ENCODE data around the gene WRAP53. TPM values are rescaled to one million over a fixed set of nuclear protein-coding genes. Genes with fewer than 3 reads are reported as not detected.

The WRAP53 gene
- total and polyA plus RNA-seq, 7 donors: 4.5 to 14.4 (median 6.5) TPM

GRCh38 chr17:7676533-7676932 is 11.7 kb upstream of the WRAP53 start:
- Histone ChIP-seq H3K9me3 (peaks cover 9% of the 10 kb centered on the region), H3K36me3 (ENCODE audit: insufficient read depth in 1 of 2, low read depth in 1 of 2) (peaks cover 13 to 50% of the 10 kb centered on the region in 2 donors), H3K27ac (no peak overlapping the region), H3K4me3 (no peak overlapping the region), H3K27me3 (ENCODE audit: insufficient read depth in 3 of 3, low read length in 2 of 3) (no peaks in the 10 kb centered on the region), H3K4me1 (no peaks in the 10 kb centered on the region)
- no peak for ATAC-seq
- intact Hi-C loops (cut with DNase I): no loop called here
- DNase-seq: no peak
- TF ChIP-seq CTCF (IDR thresholded peaks at IDR 0.05): no peak
- 77 to 82% (median 78%) methylated on average over 5 of the region's 5 CpGs for WGBS, 3 donors

- H3K27ac ChIP-seq: no peak overlapping the region
- WGBS, 3 donors: 73 to 74% (median 73%) methylated on average over 10 of the region's 10 CpGs
- ATAC-seq (no peak), DNase-seq (no peak)
- no peaks in the 10 kb centered on the region for H3K27me3 ChIP-seq (ENCODE audit: insufficient read depth in 3 of 3, low read length in 2 of 3)
- H3K36me3 ChIP-seq (ENCODE audit: insufficient read depth in 1 of 2, low read depth in 1 of 2): peaks cover 13 to 40% of the 10 kb centered on the region in 2 donors
- no peak for TF ChIP-seq CTCF (IDR thresholded peaks at IDR 0.05)
- H3K9me3 ChIP-seq: peaks cover 9% of the 10 kb centered on the region
- H3K4me1 ChIP-seq: no peaks in the 10 kb centered on the region
- intact Hi-C loops (cut with DNase I): no loop called here
- H3K4me3 ChIP-seq: no peak overlapping the region
These were observed 10.7 kb upstream of the WRAP53 start for GRCh38 chr17:7677388-7678067.

- no peak for TF ChIP-seq CTCF (IDR thresholded peaks at IDR 0.05)
- 56 to 58% (median 58%) methylated on average over 15 of the region's 15 CpGs for WGBS, 3 donors
- H3K27ac ChIP-seq: peak overlapping the region; percentile 98
- H3K36me3 ChIP-seq (ENCODE audit: insufficient read depth in 1 of 2, low read depth in 1 of 2): peaks cover 0 to 2% of the 10 kb centered on the region in 2 donors
- H3K27me3 ChIP-seq (ENCODE audit: insufficient read depth in 3 of 3, low read length in 2 of 3): no peaks in the 10 kb centered on the region
- DNase-seq (no peak), ATAC-seq (no peak)
- H3K9me3 ChIP-seq: no peaks in the 10 kb centered on the region
- intact Hi-C loops (cut with DNase I): loop anchor here (2.0 to 10.0 kb wide), 4 partner anchors 54 to 250 kb away; partner anchors contain the start of genes FGF11 (in 1 of the 2), MPDU1 (in 1 of the 2), SAT2 (in 1 of the 2) and SHBG (in 1 of the 2)
- peak overlapping the region; percentile 88 for H3K4me3 ChIP-seq
- H3K4me1 ChIP-seq: peaks cover 29% of the 10 kb centered on the region
These were observed 3.3 kb upstream of the WRAP53 start for GRCh38 chr17:7684851-7685532.

GRCh38 chr17:7685533-7686221 is 2.6 kb upstream of the WRAP53 start:
- DNase-seq (peak; percentile 91 to 97), ATAC-seq (peak; percentile 71 to 81 (median 76))
- H3K27me3 ChIP-seq (ENCODE audit: insufficient read depth in 3 of 3, low read length in 2 of 3): no peaks in the 10 kb centered on the region
- intact Hi-C loops (cut with DNase I): loop anchor here (2.0 to 10.0 kb wide), 4 partner anchors 55 to 251 kb away; partner anchors contain the start of genes FGF11 (in 1 of the 2), MPDU1 (in 1 of the 2), SAT2 (in 1 of the 2) and SHBG (in 1 of the 2)
- no peak for TF ChIP-seq CTCF (IDR thresholded peaks at IDR 0.05)
- WGBS, 3 donors: 3 to 4% (median 4%) methylated on average over 44 of the region's 44 CpGs
- H3K9me3 ChIP-seq: no peaks in the 10 kb centered on the region
- H3K4me3 ChIP-seq: peak overlapping the region; percentile 88
- peaks cover 29% of the 10 kb centered on the region for H3K4me1 ChIP-seq
- peak overlapping the region; percentile 98 for H3K27ac ChIP-seq
- peaks cover 0 to 8% of the 10 kb centered on the region in 2 donors for H3K36me3 ChIP-seq (ENCODE audit: insufficient read depth in 1 of 2, low read depth in 1 of 2)

Measured in psoas muscle (tissue), 8 donors.